HUES48 (cell line): ENCODE data around the gene HS3ST4.
A peak's percentile ranks its signal among the peaks of the same experiment; 100 is the strongest.

ENCODE experiments used
- H3K27ac ChIP-seq: one replicate; pipeline ENCODE4 v1.7.0; 2013; ENCODE audit warnings: low read depth, low read length, inconsistent platforms
- H3K27me3 ChIP-seq: 2 replicates; pipeline ENCODE4 v1.6.1; 2013; ENCODE audit warnings: mild to moderate bottlenecking, low read length; ENCODE audit not compliant: control insufficient read depth, insufficient read depth
- H3K36me3 ChIP-seq: 2 replicates; pipeline ENCODE4 v1.6.1; 2013; ENCODE audit warnings: low read length; ENCODE audit not compliant: control insufficient read depth, insufficient read depth
- H3K4me1 ChIP-seq: 2 replicates; pipeline ENCODE4 v1.6.1; 2013; ENCODE audit warnings: mild to moderate bottlenecking, low read length; ENCODE audit not compliant: control insufficient read depth, insufficient read depth
- H3K4me3 ChIP-seq: 2 replicates; pipeline ENCODE4 v1.5.1; 2013; ENCODE audit warnings: mild to moderate bottlenecking, low read depth, low read length
- H3K9ac ChIP-seq: 2 replicates; pipeline ENCODE4 v1.6.1; 2013; ENCODE audit warnings: mild to moderate bottlenecking, low read depth, low read length, moderate library complexity
- H3K9me3 ChIP-seq: 2 replicates; pipeline ENCODE4 v1.6.1; 2013; ENCODE audit warnings: low read length; ENCODE audit not compliant: control insufficient read depth, insufficient read depth

The HS3ST4 gene

GRCh38 chr16:25827709-25828108 lies 135.9 kb downstream of the HS3ST4 start:
- Histone ChIP-seq H3K27me3 (no peaks in the 10 kb centered on the region), H3K9ac (no peak overlapping the region), H3K4me1 (no peaks in the 10 kb centered on the region), H3K27ac (no peak overlapping the region), H3K36me3 (no peaks in the 10 kb centered on the region), H3K4me3 (no peak overlapping the region), H3K9me3 (no peaks in the 10 kb centered on the region)

- Histone ChIP-seq H3K9me3 (no peaks in the 10 kb centered on the region), H3K9ac (no peak overlapping the region), H3K4me3 (no peak overlapping the region), H3K27ac (no peak overlapping the region), H3K27me3 (no peaks in the 10 kb centered on the region), H3K36me3 (no peaks in the 10 kb centered on the region), H3K4me1 (no peaks in the 10 kb centered on the region)
Measured at GRCh38 chr16:25828510-25828909, 136.8 kb downstream of the HS3ST4 start.

- H3K27ac ChIP-seq: no peak overlapping the region
- H3K4me1 ChIP-seq: peaks cover 9% of the 10 kb centered on the region
- H3K36me3 ChIP-seq: no peaks in the 10 kb centered on the region
Measured at GRCh38 chr16:25832291-25832690, 140.5 kb downstream of the HS3ST4 start.

GRCh38 chr16:25834101-25834500 lies 142.3 kb downstream of the HS3ST4 start:
- Histone ChIP-seq H3K9ac (no peak overlapping the region), H3K27me3 (no peaks in the 10 kb centered on the region), H3K36me3 (no peaks in the 10 kb centered on the region), H3K4me3 (no peak overlapping the region), H3K4me1 (peaks cover 21% of the 10 kb centered on the region), H3K27ac (peak overlapping the region; percentile 14), H3K9me3 (no peaks in the 10 kb centered on the region)

More at GRCh38 chr16:25832291-25832690, 140.5 kb downstream of the HS3ST4 start:
- Histone ChIP-seq H3K9me3 (no peaks in the 10 kb centered on the region), H3K4me3 (no peak overlapping the region), H3K27me3 (no peaks in the 10 kb centered on the region), H3K9ac (no peak overlapping the region)

GRCh38 chr16:25835126-25835525 lies 143.4 kb downstream of the HS3ST4 start:
- H3K4me3 ChIP-seq: no peak overlapping the region
- H3K9ac ChIP-seq: no peak overlapping the region
- no peaks in the 10 kb centered on the region for H3K36me3 ChIP-seq
- no peaks in the 10 kb centered on the region for H3K27me3 ChIP-seq
- H3K27ac ChIP-seq: no peak overlapping the region
- H3K9me3 ChIP-seq: no peaks in the 10 kb centered on the region
- peaks cover 26% of the 10 kb centered on the region for H3K4me1 ChIP-seq

GRCh38 chr16:25838724-25839186 lies 147.0 kb downstream of the HS3ST4 start:
- H3K4me1 ChIP-seq: peaks cover 28% of the 10 kb centered on the region
- no peaks in the 10 kb centered on the region for H3K9me3 ChIP-seq
- H3K27me3 ChIP-seq: no peaks in the 10 kb centered on the region
- H3K9ac ChIP-seq: no peak overlapping the region
- no peak overlapping the region for H3K27ac ChIP-seq
- H3K4me3 ChIP-seq: peak overlapping the region; percentile 31; the same call in 1 of the 2 replicates
- H3K36me3 ChIP-seq: no peaks in the 10 kb centered on the region

- Histone ChIP-seq H3K27me3 (no peaks in the 10 kb centered on the region), H3K27ac (no peak overlapping the region), H3K9ac (no peak overlapping the region)
Measured at GRCh38 chr16:25841761-25842160, 150.0 kb downstream of the HS3ST4 start.

GRCh38 chr16:25845901-25846300 lies 154.1 kb downstream of the HS3ST4 start:
- Histone ChIP-seq H3K27me3 (no peaks in the 10 kb centered on the region), H3K4me3 (no peak overlapping the region), H3K4me1 (peaks cover 8% of the 10 kb centered on the region; the same call in 1 of the 2 replicates), H3K9me3 (no peaks in the 10 kb centered on the region), H3K27ac (no peak overlapping the region), H3K9ac (no peak overlapping the region), H3K36me3 (no peaks in the 10 kb centered on the region)

More at GRCh38 chr16:25841761-25842160, 150.0 kb downstream of the HS3ST4 start:
- peaks cover 25% of the 10 kb centered on the region for H3K4me1 ChIP-seq
- no peaks in the 10 kb centered on the region for H3K9me3 ChIP-seq
- H3K36me3 ChIP-seq: no peaks in the 10 kb centered on the region
- no peak overlapping the region for H3K4me3 ChIP-seq

GRCh38 chr16:25854141-25854540 lies 162.4 kb downstream of the HS3ST4 start:
- Histone ChIP-seq H3K27ac (peak overlapping the region; percentile 95), H3K9ac (peak overlapping the region; percentile 15; the same call in 1 of the 2 replicates), H3K4me1 (peaks cover 59% of the 10 kb centered on the region), H3K9me3 (no peaks in the 10 kb centered on the region), H3K36me3 (no peaks in the 10 kb centered on the region), H3K27me3 (no peaks in the 10 kb centered on the region), H3K4me3 (peak overlapping the region; percentile 48; the same call in 1 of the 2 replicates)

GRCh38 chr16:25855063-25855462 lies 163.3 kb downstream of the HS3ST4 start:
- H3K9me3 ChIP-seq: no peaks in the 10 kb centered on the region
- peak overlapping the region; percentile 66 for H3K9ac ChIP-seq
- peak overlapping the region; percentile 95 for H3K27ac ChIP-seq
- peaks cover 59% of the 10 kb centered on the region for H3K4me1 ChIP-seq
- no peaks in the 10 kb centered on the region for H3K36me3 ChIP-seq
- no peaks in the 10 kb centered on the region for H3K27me3 ChIP-seq
- peak overlapping the region; percentile 48 for H3K4me3 ChIP-seq

GRCh38 chr16:25855818-25856217 lies 164.1 kb downstream of the HS3ST4 start:
- H3K27ac ChIP-seq: peak overlapping the region; percentile 95
- H3K4me1 ChIP-seq: peaks cover 59% of the 10 kb centered on the region
- no peaks in the 10 kb centered on the region for H3K9me3 ChIP-seq
- H3K9ac ChIP-seq: peak overlapping the region; percentile 30; the same call in 1 of the 2 replicates
- peak overlapping the region; percentile 48 for H3K4me3 ChIP-seq
- H3K27me3 ChIP-seq: no peaks in the 10 kb centered on the region
- H3K36me3 ChIP-seq: no peaks in the 10 kb centered on the region
